KBM-7 (cell line): ENCODE results near the gene AGBL1.

Source experiments
- DNase-seq: peaks from one replicate; pipeline ENCODE4 v3.0.0-alpha.2; 2015
- in situ Hi-C: fragments of 300-500 bp; cut with MboI; formaldehyde crosslinking; loops from 2 replicates; pipeline ENCODE4 v1.14.3; 2020; ENCODE audit warnings: low sequenced_read_pairs, low pct_unique_long_range_greater_than_20kb, mixed read lengths

AGBL1 gene

DNA sequence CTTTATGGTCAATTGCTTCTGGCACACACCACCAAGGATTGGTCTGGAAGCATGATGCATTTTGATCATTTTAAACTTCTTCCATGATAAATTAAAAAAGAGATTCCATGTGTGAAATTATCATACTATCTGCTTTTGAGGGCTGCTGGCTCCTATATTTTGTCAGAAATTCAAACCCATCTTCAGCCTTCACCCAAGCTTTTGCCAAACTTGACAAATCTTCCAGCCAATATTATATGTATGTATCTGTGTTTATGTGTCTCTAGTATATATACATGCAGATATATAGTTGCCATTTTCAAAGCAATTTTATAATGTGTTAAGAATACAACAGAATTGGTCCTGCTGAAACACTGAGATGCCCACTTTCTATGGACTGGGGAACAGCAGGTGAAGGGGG lies 275.7 kb downstream of the AGBL1 start:
- no peak for DNase-seq
- in situ Hi-C loops, result no loop called here

- in situ Hi-C loops, result no loop called here
- no peak for DNase-seq
Observed at GRCh38 chr15:86355801-86356200, 276.1 kb downstream of the AGBL1 start.

GRCh38 chr15:86362555-86362954 lies 282.9 kb downstream of the AGBL1 start:
- in situ Hi-C loops, result no loop called here
- DNase-seq, result no peak

- DNase-seq, result no peak
- in situ Hi-C loops, result no loop called here
Observed at GRCh38 chr15:86373147-86373546, 293.5 kb downstream of the AGBL1 start.

DNA sequence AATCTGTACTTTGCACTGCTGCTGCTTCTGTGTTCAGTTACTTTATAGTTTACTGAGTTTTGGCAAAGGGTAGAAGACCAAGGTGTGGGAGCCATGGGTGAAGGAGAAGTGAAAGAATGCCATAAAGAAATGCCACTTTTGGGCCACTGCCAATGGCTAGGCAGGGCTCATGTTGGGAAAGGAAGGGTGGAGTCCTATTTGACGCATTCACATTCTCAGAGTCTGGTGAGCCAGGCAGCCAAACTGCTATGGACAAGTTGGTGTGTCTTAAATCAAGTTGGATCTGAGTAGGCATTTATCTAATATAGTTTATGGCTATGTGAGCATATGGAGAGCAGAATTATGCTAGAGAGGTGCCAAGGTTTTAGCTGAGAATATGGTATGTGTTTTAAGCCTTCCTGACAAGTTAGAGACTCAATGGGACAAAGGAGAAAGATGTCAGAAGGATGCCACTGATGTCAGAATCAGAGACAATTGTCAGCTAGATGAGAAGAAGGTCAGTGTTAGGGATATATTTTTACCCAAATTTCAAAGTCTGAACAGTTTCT lies 296.1 kb downstream of the AGBL1 start:
- DNase-seq, result no peak
- in situ Hi-C loops, result no loop called here

- no peak for DNase-seq
- in situ Hi-C loops, result no loop called here
Observed at GRCh38 chr15:86377914-86378313, 298.2 kb downstream of the AGBL1 start.

GRCh38 chr15:86382341-86382740 lies 302.7 kb downstream of the AGBL1 start:
- DNase-seq, result no peak
- in situ Hi-C loops, result no loop called here

DNA sequence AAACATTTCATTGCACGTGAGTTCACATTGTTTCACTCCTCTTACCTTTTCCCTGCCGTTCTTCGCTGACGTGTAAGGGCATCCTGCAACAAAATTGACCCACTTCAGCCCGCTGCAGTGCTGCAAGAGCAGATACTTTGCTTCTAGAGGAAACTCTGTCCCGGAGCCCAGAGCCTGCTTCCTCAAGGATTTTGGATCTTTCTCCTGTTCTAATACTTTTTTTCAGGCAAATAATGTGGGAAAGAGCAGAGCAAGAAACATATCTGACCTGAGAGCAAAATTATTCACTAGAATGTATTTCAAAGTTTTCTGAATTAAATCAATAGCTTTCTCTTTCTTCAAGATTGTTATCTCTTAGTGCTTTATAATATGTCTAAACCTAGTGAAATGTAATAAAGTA lies 303.9 kb downstream of the AGBL1 start:
- in situ Hi-C loops, result no loop called here
- DNase-seq, result no peak

- no peak for DNase-seq
- in situ Hi-C loops, result no loop called here
Observed at GRCh38 chr15:86384186-86384585, 304.5 kb downstream of the AGBL1 start.

- no peak for DNase-seq
- in situ Hi-C loops, result no loop called here
Observed at GRCh38 chr15:86392296-86392695, 312.6 kb downstream of the AGBL1 start.

GRCh38 chr15:86392874-86393273 lies 313.2 kb downstream of the AGBL1 start:
- in situ Hi-C loops, result no loop called here
- DNase-seq, result no peak

DNA sequence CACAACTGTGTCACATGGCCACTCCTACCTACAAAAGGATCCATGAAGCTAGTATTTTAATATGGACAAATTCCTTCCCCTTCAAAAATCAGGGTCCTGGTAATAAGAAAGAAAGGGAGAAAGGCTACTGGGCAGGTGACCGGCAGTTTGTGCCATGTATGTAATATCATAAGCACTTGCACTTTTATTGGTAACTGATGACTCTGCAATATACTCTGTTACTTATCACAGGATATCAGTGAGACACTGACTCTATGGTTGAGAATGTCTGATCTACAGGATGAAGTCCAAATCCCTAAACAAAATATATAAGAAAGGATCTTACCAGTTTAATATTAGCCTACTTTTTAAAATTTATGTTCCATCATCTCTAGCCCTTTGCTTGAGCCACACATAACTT lies 315.2 kb downstream of the AGBL1 start:
- in situ Hi-C loops, result no loop called here
- no peak for DNase-seq

DNA sequence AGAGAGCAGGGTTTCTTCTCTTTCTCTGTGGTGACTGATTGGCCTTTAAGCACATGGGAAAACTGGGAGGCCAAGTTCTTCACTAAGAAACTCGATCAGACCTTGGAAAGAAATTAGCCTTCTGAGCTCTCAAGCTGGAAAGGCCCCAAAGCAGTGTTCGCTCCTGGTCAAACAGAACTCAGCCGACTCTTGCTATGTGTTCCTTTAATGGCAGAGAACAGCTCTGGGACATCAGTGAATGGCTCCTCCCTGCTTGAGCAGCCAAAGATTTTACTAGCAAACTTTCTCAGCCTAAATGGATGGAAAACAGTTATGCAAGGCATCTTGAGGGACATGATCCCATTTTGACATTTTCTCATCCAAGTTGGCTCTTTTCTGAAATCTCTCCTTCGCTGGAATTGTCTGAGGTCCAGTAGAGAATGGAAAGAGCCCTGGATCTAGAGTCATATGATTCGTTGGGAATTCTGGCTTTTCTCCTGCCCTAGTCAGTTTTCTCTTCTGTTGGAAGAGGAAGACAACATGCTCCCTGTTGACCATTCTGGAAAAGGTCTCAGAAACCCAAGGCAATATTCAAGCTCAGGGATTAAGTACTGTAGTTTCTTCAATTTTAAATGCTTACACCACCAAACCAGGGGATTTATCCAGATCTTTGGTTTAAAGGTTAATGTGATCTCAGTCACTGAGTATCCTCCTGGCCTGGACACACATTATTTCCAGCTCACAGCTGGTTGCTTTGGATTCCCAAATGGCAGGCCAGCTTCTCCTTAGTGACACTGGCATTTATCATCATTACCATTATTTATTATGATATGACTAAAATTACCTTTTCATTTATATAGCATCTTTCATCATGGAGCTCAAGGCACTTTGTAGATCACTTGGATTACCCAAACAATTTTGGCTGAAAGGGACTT lies 319.6 kb downstream of the AGBL1 start:
- in situ Hi-C loops, result no loop called here
- DNase-seq, result no peak

DNA sequence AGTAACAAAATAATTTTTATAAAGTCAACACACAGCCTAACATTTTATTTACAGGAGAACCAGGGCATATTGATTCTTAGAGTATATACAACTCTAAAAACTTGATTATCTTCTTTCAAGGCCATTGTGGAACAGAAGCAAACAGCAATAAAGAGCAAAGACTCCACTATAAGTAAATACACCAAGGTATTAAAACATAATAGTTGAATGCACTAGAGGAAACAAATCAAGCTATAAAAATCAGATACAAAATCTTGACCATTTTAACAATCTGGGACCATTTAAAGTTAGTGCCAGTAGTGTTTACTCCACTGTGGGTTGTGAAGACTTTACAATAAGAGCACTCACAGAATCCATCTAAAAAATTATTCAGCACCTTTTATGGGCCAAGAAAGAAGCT lies 323.6 kb downstream of the AGBL1 start:
- no peak for DNase-seq
- in situ Hi-C loops, result no loop called here

DNA sequence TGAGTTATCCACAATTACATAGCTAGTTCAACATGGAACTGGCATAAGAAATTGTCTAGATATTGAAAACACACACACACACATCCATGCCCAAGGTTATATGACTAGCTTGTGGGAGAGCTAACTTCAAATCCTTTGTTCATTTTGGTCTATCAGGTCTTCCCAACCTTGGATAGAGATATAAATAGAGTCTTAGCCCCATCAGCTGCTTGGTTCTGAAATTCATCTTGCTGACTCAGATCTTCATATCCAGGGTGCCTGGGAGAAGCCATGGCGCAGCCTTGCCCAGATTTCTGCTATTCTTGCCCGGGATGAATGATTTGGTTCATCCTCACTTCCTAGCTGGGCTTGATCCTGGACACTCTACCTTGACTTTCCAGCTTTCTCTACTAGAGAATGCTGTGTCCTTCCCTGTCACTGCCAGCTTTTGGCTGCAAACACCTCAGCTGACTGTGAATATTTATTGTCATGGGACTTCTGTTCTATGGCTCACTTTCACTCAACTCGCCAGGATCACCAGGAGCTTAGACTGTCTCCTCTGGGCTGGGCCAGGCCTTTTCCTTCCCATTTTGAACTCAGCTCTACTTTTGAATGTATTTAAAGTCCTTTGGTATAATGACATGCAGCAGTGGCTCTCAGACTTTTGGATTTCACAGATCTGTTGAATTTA lies 324.4 kb downstream of the AGBL1 start:
- no peak for DNase-seq
- in situ Hi-C loops, result no loop called here

- DNase-seq, result no peak
- in situ Hi-C loops, result no loop called here
Observed at GRCh38 chr15:86408261-86408660, 328.6 kb downstream of the AGBL1 start.

GRCh38 chr15:86411916-86412315 lies 332.2 kb downstream of the AGBL1 start:
- no peak for DNase-seq
- in situ Hi-C loops, result no loop called here

- no peak for DNase-seq
- in situ Hi-C loops, result no loop called here
Observed at GRCh38 chr15:86413191-86413590, 333.5 kb downstream of the AGBL1 start.

DNA sequence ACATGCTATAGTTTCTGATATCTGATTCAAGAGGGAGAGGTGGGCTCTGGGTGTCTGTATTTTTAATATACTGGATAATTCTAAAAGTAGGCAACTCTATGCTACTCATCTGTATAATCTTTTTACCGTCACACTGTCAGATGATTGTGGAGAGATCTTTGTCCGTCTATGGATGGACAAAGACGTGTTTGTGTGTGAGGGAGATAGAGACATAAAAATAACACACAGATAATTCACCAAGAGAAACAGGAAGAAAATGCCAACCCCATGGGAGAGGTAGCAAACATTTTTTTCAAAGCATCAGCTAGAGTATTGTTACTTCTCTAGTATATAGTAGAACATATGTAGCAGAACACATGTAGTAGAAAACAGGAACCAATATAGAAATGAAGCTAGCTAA lies 346.1 kb downstream of the AGBL1 start:
- DNase-seq, result no peak
- in situ Hi-C loops, result no loop called here

- DNase-seq, result no peak
- in situ Hi-C loops, result no loop called here
Observed at GRCh38 chr15:86432861-86433260, 353.2 kb downstream of the AGBL1 start.
